ENCODE results near the gene CSF2. TPM values are rescaled to one million over a fixed set of nuclear protein-coding genes. Genes with fewer than 3 reads are reported as not detected.
"Not testable (repeated sequence)": the region's sequence is repeated elsewhere in the genome, so short reads cannot be mapped to it uniquely, and the experiment has no call there.

CSF2 gene
- total RNA-seq, 2 experiments from 2014 or later, result 1.1 to 1.4 TPM

GRCh38 chr5:132102101-132102701 is 28.6 kb downstream of the CSF2 start:
- Mint-ChIP-seq H3K4me3 (peak overlapping the region; percentile 25), H3K27me3 (no peaks in the 10 kb centered on the region), H3K4me1 (peaks cover 63% of the 10 kb centered on the region), H3K36me3 (peaks cover 2% of the 10 kb centered on the region), H3K9me3 (no peaks in the 10 kb centered on the region), H3K27ac (peak overlapping the region; percentile 85)
- DNase-seq (peak; percentile 37), ATAC-seq (ENCODE audit: low read depth) (no peak)
- POLR2A ChIA-PET, result interaction anchor here (0.5 to 1.2 kb wide), 3 partner anchors 8 to 1946 kb away, joined by 3 to 4 read pairs (median 4); no protein-coding TSS in a partner anchor

GRCh38 chr5:132102944-132103331 is 29.3 kb downstream of the CSF2 start:
- POLR2A ChIA-PET, result no interaction called here
- H3K4me1 Mint-ChIP-seq, result peaks cover 65% of the 10 kb centered on the region
- H3K36me3 Mint-ChIP-seq, result peaks cover 7% of the 10 kb centered on the region
- H3K27ac Mint-ChIP-seq, result peak overlapping the region; percentile 85
- DNase-seq (no peak), ATAC-seq (ENCODE audit: low read depth) (no peak)
- peaks cover 4% of the 10 kb centered on the region for H3K9me3 Mint-ChIP-seq
- no peaks in the 10 kb centered on the region for H3K27me3 Mint-ChIP-seq
- peak overlapping the region; percentile 17 for H3K4me3 Mint-ChIP-seq

DNA sequence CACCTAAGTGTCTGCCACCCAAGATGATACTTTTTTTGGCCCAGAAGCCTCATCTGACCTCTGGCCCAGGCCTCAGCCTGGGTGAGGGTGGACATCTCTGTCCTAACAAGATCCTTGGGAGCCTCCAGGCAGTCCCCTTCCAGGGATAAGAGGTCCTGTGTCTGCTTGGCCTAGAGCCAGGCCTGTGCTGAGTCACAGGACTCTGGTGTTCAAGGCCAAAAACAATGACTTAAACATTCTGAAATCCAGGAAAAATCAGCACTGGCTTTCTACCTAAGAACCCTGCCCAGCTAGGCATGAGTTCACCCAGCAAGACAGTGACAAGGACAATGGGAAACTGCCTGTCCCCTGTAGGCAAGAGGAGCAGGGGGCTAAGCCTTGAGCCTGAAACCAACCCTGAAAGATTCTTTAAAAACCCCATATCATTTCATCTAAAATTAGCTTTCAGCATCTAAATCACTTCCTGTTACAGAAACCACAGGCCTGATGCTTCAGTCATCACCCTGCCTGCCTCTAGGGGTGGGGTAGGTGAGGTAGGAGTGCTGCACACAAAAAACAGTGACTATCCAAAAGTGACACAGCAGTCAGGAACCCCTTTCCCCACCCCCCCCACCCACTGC is 29.9 kb downstream of the CSF2 start:
- Mint-ChIP-seq H3K27me3 (no peaks in the 10 kb centered on the region), H3K36me3 (peaks cover 8% of the 10 kb centered on the region), H3K4me3 (peak overlapping the region; percentile 64), H3K4me1 (peaks cover 64% of the 10 kb centered on the region), H3K9me3 (peaks cover 6% of the 10 kb centered on the region), H3K27ac (peak overlapping the region; percentile 85)
- POLR2A ChIA-PET, result interaction anchor here (1.4 kb wide), 1 partner anchor 15 kb away, joined by 4 read pairs; no protein-coding TSS in a partner anchor
- ATAC-seq (ENCODE audit: low read depth), result peak; percentile 83
- DNase-seq, result peak; percentile 60

- DNase-seq (peak; percentile 58), ATAC-seq (ENCODE audit: low read depth) (peak; percentile 44)
- Mint-ChIP-seq H3K27ac (peak overlapping the region; percentile 85), H3K36me3 (peaks cover 12% of the 10 kb centered on the region), H3K4me1 (peaks cover 62% of the 10 kb centered on the region), H3K4me3 (peak overlapping the region; percentile 64), H3K9me3 (peaks cover 8% of the 10 kb centered on the region), H3K27me3 (no peaks in the 10 kb centered on the region)
- POLR2A ChIA-PET, result interaction anchor here (0.6 to 1.4 kb wide), 2 partner anchors 16 to 377 kb away, joined by 3 to 4 read pairs; no protein-coding TSS in a partner anchor
Observed at GRCh38 chr5:132103969-132104391, 30.4 kb downstream of the CSF2 start.

- peaks cover 8% of the 10 kb centered on the region for H3K9me3 Mint-ChIP-seq
- H3K27me3 Mint-ChIP-seq, result no peaks in the 10 kb centered on the region
- POLR2A ChIA-PET, result interaction anchor here (0.6 to 1.4 kb wide), 3 partner anchors 16 to 509 kb away, joined by 3 to 13 read pairs (median 4); no protein-coding TSS in a partner anchor
- peaks cover 12% of the 10 kb centered on the region for H3K36me3 Mint-ChIP-seq
- peak overlapping the region; percentile 29 for H3K4me3 Mint-ChIP-seq
- peaks cover 56% of the 10 kb centered on the region for H3K4me1 Mint-ChIP-seq
- peak overlapping the region; percentile 85 for H3K27ac Mint-ChIP-seq
- DNase-seq (no peak), ATAC-seq (ENCODE audit: low read depth) (no peak)
Observed at GRCh38 chr5:132104556-132104955, 31.0 kb downstream of the CSF2 start.

GRCh38 chr5:132105688-132106087 is 32.1 kb downstream of the CSF2 start:
- H3K4me1 Mint-ChIP-seq, result peaks cover 54% of the 10 kb centered on the region
- ATAC-seq (ENCODE audit: low read depth) (no peak), DNase-seq (no peak)
- peaks cover 8% of the 10 kb centered on the region for H3K9me3 Mint-ChIP-seq
- no peaks in the 10 kb centered on the region for H3K27me3 Mint-ChIP-seq
- peaks cover 12% of the 10 kb centered on the region for H3K36me3 Mint-ChIP-seq
- POLR2A ChIA-PET, result no interaction called here
- H3K4me3 Mint-ChIP-seq, result no peak overlapping the region
- peak overlapping the region; percentile 45 for H3K27ac Mint-ChIP-seq

DNA sequence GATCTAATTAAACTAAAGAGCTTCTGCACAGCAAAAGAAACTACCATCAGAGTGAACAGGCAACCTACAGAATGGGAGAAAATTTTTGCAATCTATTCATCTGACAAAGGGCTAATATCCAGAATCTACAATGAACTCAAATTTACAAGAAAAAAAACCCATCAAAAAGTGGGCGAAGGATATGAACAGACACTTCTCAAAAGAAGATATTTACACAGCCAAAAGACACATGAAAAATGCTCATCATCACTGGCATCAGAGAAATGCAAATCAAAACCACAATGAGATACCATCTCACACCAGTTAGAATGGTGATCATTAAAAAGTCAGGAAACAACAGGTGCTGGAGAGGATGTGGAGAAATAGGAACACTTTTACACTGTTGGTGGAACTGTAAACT is 34.9 kb downstream of the CSF2 start:
- DNase-seq; H3K4me3 Mint-ChIP-seq; H3K27me3 Mint-ChIP-seq; H3K27ac Mint-ChIP-seq; POLR2A ChIA-PET; ATAC-seq (ENCODE audit: low read depth): not testable (repeated sequence)
- peaks cover 12% of the 10 kb centered on the region for H3K9me3 Mint-ChIP-seq
- H3K36me3 Mint-ChIP-seq, result peaks cover 19% of the 10 kb centered on the region
- peaks cover 51% of the 10 kb centered on the region for H3K4me1 Mint-ChIP-seq

- ATAC-seq (ENCODE audit: low read depth); H3K4me3 Mint-ChIP-seq; H3K27ac Mint-ChIP-seq; POLR2A ChIA-PET; H3K27me3 Mint-ChIP-seq; DNase-seq: not testable (repeated sequence)
- Mint-ChIP-seq H3K4me1 (peaks cover 50% of the 10 kb centered on the region), H3K9me3 (peaks cover 14% of the 10 kb centered on the region), H3K36me3 (peaks cover 19% of the 10 kb centered on the region)
Observed at GRCh38 chr5:132108957-132109356, 35.4 kb downstream of the CSF2 start.

DNA sequence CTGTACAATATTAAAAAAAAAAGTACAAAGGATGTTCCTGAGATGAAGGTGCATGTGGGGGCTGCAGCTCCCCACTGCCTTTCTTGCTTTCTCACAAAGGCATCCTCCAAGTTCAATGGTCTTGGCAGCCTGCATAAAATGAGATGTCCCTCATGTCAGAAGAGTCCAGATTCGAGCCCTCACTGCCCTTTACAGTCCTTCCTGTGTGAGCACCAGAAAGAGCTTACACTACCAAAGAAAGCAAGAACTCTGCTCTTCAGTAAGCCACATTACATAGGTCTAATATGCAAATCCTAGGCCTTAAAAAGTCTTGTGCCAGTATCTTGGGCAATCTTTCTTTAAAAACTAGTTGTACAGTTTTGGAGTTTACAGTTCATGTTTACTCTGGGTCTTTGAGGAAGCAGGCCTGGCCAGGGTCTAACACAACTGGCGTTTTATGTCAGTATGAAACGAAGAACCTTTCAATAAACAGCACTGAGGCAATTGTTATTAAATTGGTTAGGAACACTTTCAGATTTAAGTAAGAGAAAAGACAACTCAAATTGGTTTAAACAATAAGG is 36.0 kb downstream of the CSF2 start:
- Mint-ChIP-seq H3K27ac (peak overlapping the region; percentile 68), H3K4me3 (peak overlapping the region; percentile 5), H3K27me3 (no peaks in the 10 kb centered on the region), H3K4me1 (peaks cover 50% of the 10 kb centered on the region), H3K36me3 (peaks cover 19% of the 10 kb centered on the region), H3K9me3 (peaks cover 14% of the 10 kb centered on the region)
- DNase-seq, result no peak
- ATAC-seq (ENCODE audit: low read depth), result no peak
- POLR2A ChIA-PET, result interaction anchor here (1.3 kb wide), 1 partner anchor 7 kb away, joined by 4 read pairs; no protein-coding TSS in a partner anchor

GRCh38 chr5:132110195-132110594 is 36.6 kb downstream of the CSF2 start:
- Mint-ChIP-seq H3K9me3 (peaks cover 14% of the 10 kb centered on the region), H3K4me1 (peaks cover 50% of the 10 kb centered on the region), H3K27ac (peak overlapping the region; percentile 84), H3K27me3 (no peaks in the 10 kb centered on the region), H3K4me3 (peak overlapping the region; percentile 51), H3K36me3 (peaks cover 19% of the 10 kb centered on the region)
- POLR2A ChIA-PET, result interaction anchor here (1.3 kb wide), 1 partner anchor 8 kb away, joined by 4 read pairs; no protein-coding TSS in a partner anchor
- DNase-seq (no peak), ATAC-seq (ENCODE audit: low read depth) (peak; percentile 13)

DNA sequence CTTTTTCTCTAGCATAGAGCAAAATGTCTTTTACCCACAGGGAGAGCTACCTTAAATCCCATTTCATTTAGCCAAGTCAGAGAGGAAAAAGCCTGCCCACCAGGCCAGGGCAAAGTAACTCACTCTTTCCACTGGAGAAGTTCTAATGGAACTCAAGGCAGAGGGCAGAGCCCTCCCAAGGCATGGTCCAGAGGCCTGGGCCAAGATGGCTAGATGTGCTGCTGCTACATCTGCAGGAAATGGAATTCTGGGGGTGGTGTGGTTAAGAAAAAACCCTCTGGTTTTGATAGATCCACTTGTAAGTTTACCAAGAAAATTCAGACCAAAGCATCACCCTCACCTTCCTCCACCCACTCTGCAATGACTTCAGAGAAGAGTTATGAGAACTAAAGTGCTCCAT is 37.3 kb downstream of the CSF2 start:
- DNase-seq, result no peak
- Mint-ChIP-seq H3K27me3 (no peaks in the 10 kb centered on the region), H3K9me3 (peaks cover 14% of the 10 kb centered on the region), H3K4me1 (peaks cover 50% of the 10 kb centered on the region), H3K36me3 (peaks cover 19% of the 10 kb centered on the region), H3K4me3 (peak overlapping the region; percentile 51), H3K27ac (peak overlapping the region; percentile 84)
- POLR2A ChIA-PET, result interaction anchor here (1.3 to 1.6 kb wide), 2 partner anchors 9 to 11 kb away, joined by 3 to 4 read pairs; no protein-coding TSS in a partner anchor
- peak; percentile 55 for ATAC-seq (ENCODE audit: low read depth)

GRCh38 chr5:132112111-132112510 is 38.5 kb downstream of the CSF2 start:
- ATAC-seq (ENCODE audit: low read depth), result no peak
- H3K27ac Mint-ChIP-seq, result peak overlapping the region; percentile 39
- no peaks in the 10 kb centered on the region for H3K27me3 Mint-ChIP-seq

More at GRCh38 chr5:132112111-132112510, 38.5 kb downstream of the CSF2 start:
- H3K36me3 Mint-ChIP-seq, result peaks cover 17% of the 10 kb centered on the region
- peaks cover 14% of the 10 kb centered on the region for H3K9me3 Mint-ChIP-seq
- POLR2A ChIA-PET, result interaction anchor here (1.6 kb wide), 1 partner anchor 12 kb away, joined by 3 read pairs; no protein-coding TSS in a partner anchor
- peaks cover 55% of the 10 kb centered on the region for H3K4me1 Mint-ChIP-seq
- no peak for DNase-seq
- no peak overlapping the region for H3K4me3 Mint-ChIP-seq
